Peyer's patch (tissue), 4 donors: Measurements from ENCODE around the gene NAA25.

Experiments used
- CTCF ChIP-seq, 6 experiments: fragments of 450-650 bp in 4 of 6; fragments of 200-600 bp in 2 of 6; sonication (generic) in 1 of 6; IDR thresholded peaks; one replicate each; pipeline ENCODE4 v1.5.1; 2017 to 2019; ENCODE audit warnings: antibody characterized with exemption in 6 of 6, mild to moderate bottlenecking in 3 of 6, moderate library complexity in 1 of 6
- POLR2A ChIP-seq, 2 donors: fragments of 450-650 bp; IDR thresholded peaks; one replicate each; pipeline ENCODE4 v1.5.1; 2017; ENCODE audit warnings: antibody characterized with exemption in 2 of 2, mild to moderate bottlenecking in 2 of 2, moderate library complexity in 2 of 2

GRCh38 chr12:112126911-112127310 is 18.3 kb upstream of the NAA25 start:
- TF ChIP-seq CTCF (IDR thresholded peaks at IDR 0.05) (no peak), POLR2A (IDR thresholded peaks at IDR 0.05) (no peak)
